ENCODE data around the gene MIGA2. TPM values are rescaled to one million over a fixed set of nuclear protein-coding genes. Genes with fewer than 3 reads are reported as not detected.

Gene MIGA2
- total and polyA plus RNA-seq, 2 of the 4 experiments (the other 2 are of a cell fraction), result 12.5 to 25.3 TPM

GRCh38 chr9:129030191-129030590 lies 6.2 kb upstream of the MIGA2 start:
- Histone ChIP-seq H3K27me3 (ENCODE audit: control insufficient read depth, insufficient read depth, low read length) (no peaks in the 10 kb centered on the region), H3K23ac (ENCODE audit: low read depth, low read length) (no peak overlapping the region), H3K79me1 (ENCODE audit: low read depth in 1 of 2, low read length in 2 of 2) (peaks cover 11 to 24% of the 10 kb centered on the region in 2 experiments), H3K27ac (ENCODE audit: insufficient read depth, low read length) (no peak overlapping the region), H4K8ac (ENCODE audit: low read depth in 2 of 2, low read length in 2 of 2) (no peak overlapping the region), H3K4me1 (ENCODE audit: control insufficient read depth, insufficient read depth, low read length) (peaks cover 11% of the 10 kb centered on the region), H2BK20ac (ENCODE audit: low read depth, low read length) (no peak overlapping the region), H2BK15ac (ENCODE audit: low read depth, low read length) (no peak overlapping the region), H3K36me3 (ENCODE audit: control insufficient read depth, insufficient read depth, low read length) (no peaks in the 10 kb centered on the region), H2AK5ac (ENCODE audit: low read depth, low read length) (no peak overlapping the region), H3K14ac (replicated peaks; ENCODE audit: low read depth, low read length) (no peak overlapping the region), H3K9ac (ENCODE audit: low read depth, low read length) (no peak overlapping the region), H3K9me3 (ENCODE audit: control insufficient read depth, insufficient read depth, low read length) (no peaks in the 10 kb centered on the region), H3K4me2 (ENCODE audit: low read depth, low read length) (no peak overlapping the region), H2BK120ac (ENCODE audit: low read depth, low read length) (no peak overlapping the region), H2AFZ (replicated peaks; ENCODE audit: low read length, poor library complexity) (no peak overlapping the region), H3K18ac (ENCODE audit: low read depth, low read length) (no peak overlapping the region), H4K20me1 (ENCODE audit: insufficient read depth, low read length) (peaks cover 6% of the 10 kb centered on the region; the same call in 1 of the 2 replicates), H2AK9ac (replicated peaks; ENCODE audit: low read depth, low read length, poor library complexity) (no peak overlapping the region), H4K5ac (ENCODE audit: low read depth, low read length) (no peak overlapping the region), H2BK5ac (ENCODE audit: low read depth, low read length, poor library complexity, severe bottlenecking) (no peak overlapping the region), H4K91ac (ENCODE audit: insufficient read depth, low read depth, low read length) (no peak overlapping the region), H3K4ac (ENCODE audit: low read depth, low read length) (no peak overlapping the region), H3K56ac (ENCODE audit: extremely low read depth, insufficient read depth, low read length) (no peak overlapping the region), H3K4me3 (ENCODE audit: insufficient read depth, low read depth, low read length) (no peak overlapping the region), H3K9me1 (ENCODE audit: insufficient read depth, low read length) (peaks cover 11% of the 10 kb centered on the region)
- ChIA-PET POLR2A (ENCODE audit: unreplicated experiment) (no interaction called here), CTCF (no interaction called here)
- dilution Hi-C loops (cut with HindIII; ENCODE audit: low sequenced_read_pairs, unreplicated experiment) (no loop called here), in situ Hi-C loops (cut with MboI; ENCODE audit: low sequenced_read_pairs) (no loop called here), intact Hi-C loops (cut with micrococcal nuclease) (no loop called here)
- TF ChIP-seq CEBPB (IDR thresholded peaks at IDR 0.05; ENCODE audit: low read depth, low read length) (no peak), NFE2L2 (IDR thresholded peaks at IDR 0.05; ENCODE audit: low read depth, low read length) (no peak), RAD21 (IDR thresholded peaks at IDR 0.05; ENCODE audit: low read length) (no peak), POLR2A (IDR thresholded peaks at IDR 0.05; ENCODE audit: low read depth, low read length) (no peak)
- no peak for ATAC-seq (ENCODE audit: low read depth)
- DNase-seq, result no peak
- BruUV-seq (replicated peaks), result no TSS peak

Data from IMR-90 (cell line).